ENCODE measurements around the gene FAM43B. TPM values are rescaled to one million over a fixed set of nuclear protein-coding genes. Genes with fewer than 3 reads are reported as not detected.

Gene FAM43B
- total RNA-seq, 2 experiments from 2014 or later: not detected

DNA sequence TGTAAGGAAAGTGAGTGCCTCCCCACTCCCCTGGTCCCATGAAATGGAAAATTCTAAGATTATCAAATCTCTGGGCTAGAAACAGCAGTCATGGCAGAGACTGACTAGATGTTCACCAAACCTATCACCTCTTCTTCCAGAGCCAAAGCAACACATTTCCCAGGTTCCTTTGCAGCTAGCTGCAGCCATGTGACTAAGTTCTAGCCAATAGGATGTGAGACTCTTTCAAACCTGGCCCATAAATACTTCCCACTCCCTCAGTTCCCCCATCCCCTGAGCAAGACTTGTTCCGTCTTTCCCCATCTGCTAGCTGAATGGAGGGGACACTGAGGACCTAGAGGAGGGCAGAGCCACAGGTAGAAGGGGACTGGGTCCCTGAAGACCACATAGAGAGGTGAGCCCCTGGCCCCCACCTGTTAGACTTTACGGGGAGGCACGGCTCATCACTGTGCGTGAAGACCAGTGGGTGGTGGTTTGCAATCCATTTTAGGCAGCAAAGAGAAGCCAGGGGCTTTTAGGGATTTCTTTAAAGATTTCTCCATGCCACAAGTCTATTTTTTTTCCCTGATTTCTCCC, 17.2 kb downstream of the FAM43B start:
- H3K4me3 ChIP-seq (ENCODE audit: low read length): no peak overlapping the region
- ChIA-PET POLR2A (no interaction called here), CTCF (no interaction called here)
- H3K4me1 Mint-ChIP-seq (ENCODE audit: low read depth): no peaks in the 10 kb centered on the region
- H3K4me1 ChIP-seq (ENCODE audit: insufficient read depth, low read length): no peaks in the 10 kb centered on the region
- TF ChIP-seq CTCF (IDR thresholded peaks at IDR 0.05): no peak
- peaks cover 4% of the 10 kb centered on the region for H3K9me3 Mint-ChIP-seq
- peaks cover 0 to 9% of the 10 kb centered on the region in 2 experiments for H3K9me3 ChIP-seq (ENCODE audit: control insufficient read depth in 1 of 2, insufficient read depth in 1 of 2, low read length in 2 of 2)
- H3K36me3 Mint-ChIP-seq (ENCODE audit: low read depth): no peaks in the 10 kb centered on the region
- DNase-seq (no peak), ATAC-seq (ENCODE audit: poor library complexity) (no peak)
- H3K4me3 Mint-ChIP-seq: no peak overlapping the region
- H3K27ac Mint-ChIP-seq: no peak overlapping the region
- intact Hi-C loops (cut with DNase I, micrococcal nuclease): no loop called here
- H3K36me3 ChIP-seq (ENCODE audit: insufficient read depth, low read length): no peaks in the 10 kb centered on the region
- peaks cover 13 to 15% of the 10 kb centered on the region in 2 experiments for H3K27me3 ChIP-seq (ENCODE audit: control insufficient read depth in 1 of 2, insufficient read depth in 2 of 2, low read length in 2 of 2)
- peaks cover 67% of the 10 kb centered on the region for H3K27me3 Mint-ChIP-seq
- no peak overlapping the region for H3K27ac ChIP-seq (ENCODE audit: low read depth in 1 of 2, low read length in 2 of 2)

GRCh38 chr1:20571427-20571826, 19.1 kb downstream of the FAM43B start:
- Mint-ChIP-seq H3K4me1 (ENCODE audit: low read depth) (no peaks in the 10 kb centered on the region), H3K27me3 (peaks cover 65% of the 10 kb centered on the region), H3K27ac (no peak overlapping the region), H3K36me3 (ENCODE audit: low read depth) (no peaks in the 10 kb centered on the region), H3K9me3 (peaks cover 4% of the 10 kb centered on the region), H3K4me3 (no peak overlapping the region)
- ChIA-PET POLR2A (no interaction called here), CTCF (no interaction called here)
- Histone ChIP-seq H3K4me3 (ENCODE audit: low read length) (no peak overlapping the region), H3K27me3 (ENCODE audit: control insufficient read depth in 1 of 2, insufficient read depth in 2 of 2, low read length in 2 of 2) (peaks cover 15 to 21% of the 10 kb centered on the region in 2 experiments), H3K4me1 (ENCODE audit: insufficient read depth, low read length) (no peaks in the 10 kb centered on the region), H3K27ac (ENCODE audit: low read depth in 1 of 2, low read length in 2 of 2) (no peak overlapping the region), H3K36me3 (ENCODE audit: insufficient read depth, low read length) (no peaks in the 10 kb centered on the region), H3K9me3 (ENCODE audit: control insufficient read depth in 1 of 2, insufficient read depth in 1 of 2, low read length in 2 of 2) (peaks cover 0 to 14% of the 10 kb centered on the region in 2 experiments)
- intact Hi-C loops (cut with DNase I, micrococcal nuclease): no loop called here
- DNase-seq (no peak), ATAC-seq (ENCODE audit: poor library complexity) (no peak)
- TF ChIP-seq CTCF (IDR thresholded peaks at IDR 0.05): no peak

- H3K27ac ChIP-seq (ENCODE audit: low read depth in 1 of 2, low read length in 2 of 2): no peak overlapping the region
- DNase-seq (no peak), ATAC-seq (ENCODE audit: poor library complexity) (no peak)
- ChIA-PET POLR2A (no interaction called here), CTCF (no interaction called here)
- peaks cover 0 to 14% of the 10 kb centered on the region in 2 experiments for H3K9me3 ChIP-seq (ENCODE audit: control insufficient read depth in 1 of 2, insufficient read depth in 1 of 2, low read length in 2 of 2)
- H3K4me1 ChIP-seq (ENCODE audit: insufficient read depth, low read length): no peaks in the 10 kb centered on the region
- no peak overlapping the region for H3K4me3 ChIP-seq (ENCODE audit: low read length)
- Mint-ChIP-seq H3K9me3 (peaks cover 4% of the 10 kb centered on the region), H3K27me3 (peaks cover 50% of the 10 kb centered on the region), H3K36me3 (ENCODE audit: low read depth) (no peaks in the 10 kb centered on the region), H3K4me3 (no peak overlapping the region), H3K4me1 (ENCODE audit: low read depth) (no peaks in the 10 kb centered on the region), H3K27ac (no peak overlapping the region)
- H3K36me3 ChIP-seq (ENCODE audit: insufficient read depth, low read length): no peaks in the 10 kb centered on the region
- intact Hi-C loops (cut with DNase I, micrococcal nuclease): no loop called here
- TF ChIP-seq CTCF (IDR thresholded peaks at IDR 0.05): no peak
- H3K27me3 ChIP-seq (ENCODE audit: control insufficient read depth in 1 of 2, insufficient read depth in 2 of 2, low read length in 2 of 2): peaks cover 14 to 17% of the 10 kb centered on the region in 2 experiments
Measured at GRCh38 chr1:20573987-20574386, 21.6 kb downstream of the FAM43B start.

All from CD4-positive, alpha-beta T cell (primary cell).